BE2C (cell line): ENCODE measurements around the gene HMGB4.

Experiments used
- DNase-seq: peaks from one replicate; pipeline ENCODE4 v3.0.0-alpha.2; 2020
- H3K27me3 ChIP-seq: fragments of 250-450 bp; sonication (Bioruptor Pico); 2 replicates; pipeline ENCODE4 v1.5.1; 2020; ENCODE audit warnings: mild to moderate bottlenecking
- H3K36me3 ChIP-seq: fragments of 250-450 bp; sonication (Bioruptor Pico); 2 replicates; pipeline ENCODE4 v1.5.1; 2020; ENCODE audit warnings: mild to moderate bottlenecking
- H3K4me1 ChIP-seq: fragments of 250-450 bp; sonication (Bioruptor Pico); 2 replicates; pipeline ENCODE4 v1.5.1; 2020
- H3K4me3 ChIP-seq: 2 replicates; pipeline ENCODE4 v1.5.1; 2011; ENCODE audit warnings: low read depth, low read length
- H3K9me3 ChIP-seq: fragments of 250-450 bp; sonication (Bioruptor Pico); 2 replicates; pipeline ENCODE4 v1.5.1; 2020
- CTCF ChIP-seq: IDR thresholded peaks from 2 replicates; pipeline ENCODE4 v1.5.1; 2012; ENCODE audit warnings: mild to moderate bottlenecking, low read depth, low read length

Gene HMGB4

GRCh38 chr1:33824971-33825370 is 38.9 kb upstream of the HMGB4 start:
- no peak for TF ChIP-seq CTCF
- Histone ChIP-seq H3K27me3 (no peaks in the 10 kb centered on the region), H3K36me3 (no peaks in the 10 kb centered on the region)

GRCh38 chr1:33825506-33825905 is 38.4 kb upstream of the HMGB4 start:
- H3K4me3 ChIP-seq, result no peak overlapping the region
- TF ChIP-seq CTCF, result no peak
- no peak for DNase-seq
- H3K4me1 ChIP-seq, result no peaks in the 10 kb centered on the region
- no peaks in the 10 kb centered on the region for H3K27me3 ChIP-seq
- no peaks in the 10 kb centered on the region for H3K9me3 ChIP-seq
- H3K36me3 ChIP-seq, result no peaks in the 10 kb centered on the region

More at GRCh38 chr1:33824971-33825370, 38.9 kb upstream of the HMGB4 start:
- no peak for DNase-seq
- Histone ChIP-seq H3K4me3 (no peak overlapping the region), H3K9me3 (no peaks in the 10 kb centered on the region), H3K4me1 (no peaks in the 10 kb centered on the region)

GRCh38 chr1:33826311-33826710 is 37.6 kb upstream of the HMGB4 start:
- DNase-seq, result no peak
- TF ChIP-seq CTCF, result no peak
- H3K4me1 ChIP-seq, result no peaks in the 10 kb centered on the region
- H3K27me3 ChIP-seq, result no peaks in the 10 kb centered on the region
- H3K4me3 ChIP-seq, result no peak overlapping the region
- no peaks in the 10 kb centered on the region for H3K9me3 ChIP-seq
- no peaks in the 10 kb centered on the region for H3K36me3 ChIP-seq

GRCh38 chr1:33826711-33827110 is 37.2 kb upstream of the HMGB4 start:
- Histone ChIP-seq H3K4me1 (no peaks in the 10 kb centered on the region), H3K36me3 (no peaks in the 10 kb centered on the region), H3K4me3 (no peak overlapping the region), H3K27me3 (no peaks in the 10 kb centered on the region), H3K9me3 (no peaks in the 10 kb centered on the region)
- no peak for DNase-seq
- TF ChIP-seq CTCF, result no peak

GRCh38 chr1:33828059-33828458 is 35.8 kb upstream of the HMGB4 start:
- no peaks in the 10 kb centered on the region for H3K36me3 ChIP-seq
- H3K4me1 ChIP-seq, result no peaks in the 10 kb centered on the region
- H3K4me3 ChIP-seq, result no peak overlapping the region
- no peak for DNase-seq
- TF ChIP-seq CTCF, result no peak
- no peaks in the 10 kb centered on the region for H3K27me3 ChIP-seq
- H3K9me3 ChIP-seq, result no peaks in the 10 kb centered on the region

GRCh38 chr1:33828654-33829053 is 35.2 kb upstream of the HMGB4 start:
- Histone ChIP-seq H3K36me3 (no peaks in the 10 kb centered on the region), H3K4me3 (no peak overlapping the region), H3K4me1 (no peaks in the 10 kb centered on the region), H3K9me3 (no peaks in the 10 kb centered on the region), H3K27me3 (no peaks in the 10 kb centered on the region)
- TF ChIP-seq CTCF, result no peak
- DNase-seq, result no peak
